ENCODE measurements around the gene CCDC177. TPM values are rescaled to one million over a fixed set of nuclear protein-coding genes. Genes with fewer than 3 reads are reported as not detected.

CCDC177 gene
- total and polyA plus RNA-seq, 2 of the 8 experiments (the other 6 are each of a cell fraction or from before 2014, with no cell fraction given), result 0.62 to 2.8 TPM

- Histone ChIP-seq H3K9me3 (ENCODE audit: insufficient read depth in 2 of 2, low read depth in 1 of 2, low read length in 1 of 2) (no peaks in the 10 kb centered on the region), H3K9ac (replicated peaks in 1 of 4; ENCODE audit: extremely low read depth in 1 of 4, low read depth in 3 of 4, low read length in 3 of 4) (no peak overlapping the region), H3K36me3 (ENCODE audit: control insufficient read depth in 2 of 4, insufficient read depth in 4 of 4, low read length in 3 of 4) (no peaks in the 10 kb centered on the region), H4K20me1 (replicated peaks in 1 of 2; ENCODE audit: control insufficient read depth in 1 of 2, insufficient read depth in 2 of 2, low read length in 2 of 2) (no peaks in the 10 kb centered on the region), H3K4ac (replicated peaks; ENCODE audit: insufficient read length, low read depth, low read length) (no peak overlapping the region), H3K4me1 (replicated peaks in 1 of 4; ENCODE audit: control insufficient read depth in 3 of 4, insufficient read depth in 4 of 4, low read length in 3 of 4) (peaks cover 0 to 12% (median 7%) of the 10 kb centered on the region in 4 experiments; a peak in 5 of 7 replicates), H4K91ac (replicated peaks; ENCODE audit: insufficient read length, low read length) (no peak overlapping the region), H3K14ac (ENCODE audit: insufficient read length) (no peak overlapping the region), H2BK20ac (ENCODE audit: low read length) (no peak overlapping the region), H2BK120ac (replicated peaks; ENCODE audit: low read depth, low read length) (no peak overlapping the region), H3K18ac (ENCODE audit: extremely low read depth, low read length) (no peak overlapping the region), H3K23me2 (ENCODE audit: low read depth, low read length) (peaks cover 6% of the 10 kb centered on the region; the same call in 1 of the 2 replicates), H2BK12ac (ENCODE audit: low read depth, low read length) (no peak overlapping the region), H2AFZ (ENCODE audit: low read length) (no peak overlapping the region), H2AK5ac (ENCODE audit: low read depth, low read length) (no peak overlapping the region), H3K27ac (ENCODE audit: low read depth, low read length) (no peak overlapping the region), H3K4me3 (ENCODE audit: extremely low read depth in 1 of 4, insufficient read depth in 2 of 4, low read depth in 3 of 4, low read length in 4 of 4) (no peak overlapping the region), H4K8ac (ENCODE audit: extremely low read depth, insufficient read depth, low read length) (no peak overlapping the region), H3K23ac (ENCODE audit: insufficient read length) (no peak overlapping the region), H3K27me3 (replicated peaks in 1 of 4; ENCODE audit: control insufficient read depth in 3 of 4, extremely low read depth in 1 of 4, insufficient read depth in 3 of 4, low read length in 3 of 4) (no peaks in the 10 kb centered on the region), H3K79me1 (ENCODE audit: low read depth, low read length) (no peaks in the 10 kb centered on the region; the same call in 1 of the 2 replicates), H3K4me2 (ENCODE audit: insufficient read depth in 1 of 2, low read depth in 2 of 2, low read length in 2 of 2) (no peak overlapping the region), H3K56ac (replicated peaks; ENCODE audit: insufficient read length, low read depth, low read length) (no peak overlapping the region), H2BK5ac (ENCODE audit: low read depth, low read length) (no peak overlapping the region), H4K5ac (ENCODE audit: insufficient read length, low read depth, low read length) (no peak overlapping the region), H2BK15ac (ENCODE audit: low read length) (no peak overlapping the region), H3K79me2 (ENCODE audit: control insufficient read depth in 1 of 2, insufficient read depth in 2 of 2, low read length in 2 of 2) (no peaks in the 10 kb centered on the region)
- no peak for FAIRE-seq
- DNase-seq (ENCODE audit: low read depth in 1 of 2, low spot score in 2 of 2), result no peak
- ChIA-PET CTCF (ENCODE audit: partially characterized antibody) (interaction anchor here (0.7 to 5.1 kb wide), 16 partner anchors 10 to 1165 kb away, joined by 3 to 45 read pairs (median 6); no protein-coding TSS in a partner anchor), POLR2A (ENCODE audit: partially characterized antibody) (no interaction called here)
- TF ChIP-seq CHD1 (IDR thresholded peaks at IDR 0.05; ENCODE audit: low read depth, low read length) (no peak), CEBPB (IDR thresholded peaks at IDR 0.05; ENCODE audit: low read depth, low read length) (peak; percentile 92), HDAC6 (IDR thresholded peaks at IDR 0.05; ENCODE audit: low read depth, low read length) (no peak), CTBP2 (IDR thresholded peaks at IDR 0.05; ENCODE audit: borderline replicate concordance, insufficient read depth, insufficient read length, low read length) (no peak), SP2 (IDR thresholded peaks at IDR 0.05; ENCODE audit: low read length) (no peak), YY1 (IDR thresholded peaks at IDR 0.05; ENCODE audit: low read depth, low read length) (no peak), SIX5 (IDR thresholded peaks at IDR 0.05; ENCODE audit: low read depth, low read length) (no peak), POU5F1 (IDR thresholded peaks at IDR 0.05; ENCODE audit: low read depth, low read length) (no peak)
- TF ChIP-seq, protein P1, sequence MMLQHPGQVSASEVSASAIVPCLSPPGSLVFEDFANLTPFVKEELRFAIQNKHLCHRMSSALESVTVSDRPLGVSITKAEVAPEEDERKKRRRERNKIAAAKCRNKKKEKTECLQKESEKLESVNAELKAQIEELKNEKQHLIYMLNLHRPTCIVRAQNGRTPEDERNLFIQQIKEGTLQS (IDR thresholded peaks at IDR 0.05; ENCODE audit: insufficient read depth, low read depth, low read length), result no peak
- 86% methylated on average over 5 of the region's 5 CpGs; no CpG with 5 or more reads in 1 of the 2 experiments for WGBS, 2 experiments (ENCODE audit: extremely low coverage in 1 of 2, insufficient coverage in 1 of 2, insufficient read length in 1 of 2, insufficient replicate concordance in 2 of 2, low coverage in 1 of 2, low lambda C conversion rate in 2 of 2, missing lambda C conversion rate in 1 of 2)
Measured at GRCh38 chr14:69606258-69607184, 31.9 kb upstream of the CCDC177 start.
